ENCODE measurements around the gene RAPGEF3.

The RAPGEF3 gene, protein sequence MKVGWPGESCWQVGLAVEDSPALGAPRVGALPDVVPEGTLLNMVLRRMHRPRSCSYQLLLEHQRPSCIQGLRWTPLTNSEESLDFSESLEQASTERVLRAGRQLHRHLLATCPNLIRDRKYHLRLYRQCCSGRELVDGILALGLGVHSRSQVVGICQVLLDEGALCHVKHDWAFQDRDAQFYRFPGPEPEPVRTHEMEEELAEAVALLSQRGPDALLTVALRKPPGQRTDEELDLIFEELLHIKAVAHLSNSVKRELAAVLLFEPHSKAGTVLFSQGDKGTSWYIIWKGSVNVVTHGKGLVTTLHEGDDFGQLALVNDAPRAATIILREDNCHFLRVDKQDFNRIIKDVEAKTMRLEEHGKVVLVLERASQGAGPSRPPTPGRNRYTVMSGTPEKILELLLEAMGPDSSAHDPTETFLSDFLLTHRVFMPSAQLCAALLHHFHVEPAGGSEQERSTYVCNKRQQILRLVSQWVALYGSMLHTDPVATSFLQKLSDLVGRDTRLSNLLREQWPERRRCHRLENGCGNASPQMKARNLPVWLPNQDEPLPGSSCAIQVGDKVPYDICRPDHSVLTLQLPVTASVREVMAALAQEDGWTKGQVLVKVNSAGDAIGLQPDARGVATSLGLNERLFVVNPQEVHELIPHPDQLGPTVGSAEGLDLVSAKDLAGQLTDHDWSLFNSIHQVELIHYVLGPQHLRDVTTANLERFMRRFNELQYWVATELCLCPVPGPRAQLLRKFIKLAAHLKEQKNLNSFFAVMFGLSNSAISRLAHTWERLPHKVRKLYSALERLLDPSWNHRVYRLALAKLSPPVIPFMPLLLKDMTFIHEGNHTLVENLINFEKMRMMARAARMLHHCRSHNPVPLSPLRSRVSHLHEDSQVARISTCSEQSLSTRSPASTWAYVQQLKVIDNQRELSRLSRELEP

DNA sequence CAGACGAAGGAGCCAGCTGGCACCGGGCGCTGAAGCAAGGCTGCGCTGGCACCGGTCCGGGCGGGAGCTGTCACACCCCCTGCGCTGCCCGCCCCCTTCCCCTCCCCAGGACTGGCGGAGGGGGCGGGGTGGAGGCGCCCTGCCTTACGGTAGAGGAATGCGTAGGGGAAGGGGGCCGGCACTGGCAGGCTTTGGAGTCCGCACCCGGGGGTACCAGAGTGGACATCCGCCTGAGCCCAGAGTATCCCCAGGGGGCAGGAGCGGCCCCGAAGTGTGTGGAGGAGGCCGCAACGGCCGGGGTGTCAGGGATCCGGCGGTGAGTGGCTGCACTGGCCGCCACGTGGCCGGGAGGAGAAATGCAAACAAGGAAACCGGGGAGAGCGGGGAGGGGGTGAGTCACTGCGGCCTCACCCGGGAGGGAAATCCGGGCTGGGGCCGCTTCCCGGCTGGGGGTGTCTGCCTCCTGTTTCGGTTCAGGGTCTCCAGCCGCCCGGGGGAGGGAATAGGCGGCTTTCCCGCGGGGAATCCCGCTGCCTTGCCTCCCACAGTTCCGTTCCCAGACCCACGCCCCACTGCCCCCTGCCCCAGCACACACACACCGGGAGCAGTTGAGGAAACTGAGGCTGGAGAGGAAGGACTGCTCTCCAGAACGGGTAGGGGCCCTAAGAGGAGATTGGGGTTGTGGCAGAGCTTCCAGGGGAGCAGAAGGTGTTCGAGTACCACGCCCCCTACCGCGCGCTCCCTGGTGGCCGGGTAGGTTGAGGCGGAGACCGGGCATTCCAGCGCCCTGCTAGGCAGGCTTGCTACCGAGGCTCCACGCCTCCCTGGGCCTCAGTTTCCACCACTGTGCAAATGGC lies at the start of gene RAPGEF3:
TSS of gene RAPGEF3 (minus strand) at position 47 of the 857 bp plus-strand sequence. CDS start 324 bp downstream, outside the sequence.
- H3K9ac ChIP-seq (ENCODE audit: low read length) = peak within 1 kb of the TSS; percentile 53
- H3K4me3 ChIP-seq (ENCODE audit: low read depth in 1 of 2, low read length in 2 of 2) = peak within 1 kb of the TSS; percentile 67 to 81
- peak within 1 kb of the TSS; percentile 66 for H3K27ac ChIP-seq (ENCODE audit: low read depth, low read length)
- H3K4me1 ChIP-seq (ENCODE audit: insufficient read depth, low read length) = peaks cover 37% of the 10 kb centered on the region
- H3K27me3 ChIP-seq (ENCODE audit: control insufficient read depth in 1 of 2, insufficient read depth in 2 of 2, low read length in 2 of 2) = no peaks in the 10 kb centered on the region
- H3K36me3 ChIP-seq (ENCODE audit: insufficient read depth, low read length) = no peaks in the 10 kb centered on the region
- no peaks in the 10 kb centered on the region for H3K9me3 ChIP-seq (ENCODE audit: low read length)

DNA sequence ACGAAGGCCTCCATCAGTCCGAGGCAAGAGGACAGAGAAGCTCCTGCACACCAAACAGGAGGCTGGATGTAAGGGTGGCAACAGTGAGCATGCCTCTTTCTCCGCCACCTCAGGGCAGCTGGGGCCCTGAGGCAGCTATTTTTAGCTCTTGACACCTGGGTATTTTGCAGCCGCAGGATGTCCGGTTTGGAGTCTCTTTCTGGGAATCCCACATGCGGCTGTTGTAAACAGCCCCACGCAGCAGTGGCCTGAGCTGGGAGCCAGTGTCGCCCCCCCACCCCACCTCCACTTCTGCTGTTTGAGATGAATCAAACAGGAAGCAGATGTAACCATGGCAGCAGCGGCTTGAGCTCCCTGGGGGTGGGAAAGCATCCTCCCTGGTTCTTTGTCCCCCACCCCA lies 49.4 kb upstream of the RAPGEF3 start:
- peak overlapping the region; percentile 85 for H3K27ac ChIP-seq (ENCODE audit: low read depth, low read length)
- peak overlapping the region; percentile 34 for H3K9ac ChIP-seq (ENCODE audit: low read length)
- H3K27me3 ChIP-seq (ENCODE audit: control insufficient read depth in 1 of 2, insufficient read depth in 2 of 2, low read length in 2 of 2) = no peaks in the 10 kb centered on the region
- H3K9me3 ChIP-seq (ENCODE audit: low read length) = no peaks in the 10 kb centered on the region
- peak overlapping the region in 1 of 2 donors; percentile 19 for H3K4me3 ChIP-seq (ENCODE audit: low read depth in 1 of 2, low read length in 2 of 2)
- peaks cover 94% of the 10 kb centered on the region for H3K4me1 ChIP-seq (ENCODE audit: insufficient read depth, low read length)
- peaks cover 10% of the 10 kb centered on the region for H3K36me3 ChIP-seq (ENCODE audit: insufficient read depth, low read length)

DNA sequence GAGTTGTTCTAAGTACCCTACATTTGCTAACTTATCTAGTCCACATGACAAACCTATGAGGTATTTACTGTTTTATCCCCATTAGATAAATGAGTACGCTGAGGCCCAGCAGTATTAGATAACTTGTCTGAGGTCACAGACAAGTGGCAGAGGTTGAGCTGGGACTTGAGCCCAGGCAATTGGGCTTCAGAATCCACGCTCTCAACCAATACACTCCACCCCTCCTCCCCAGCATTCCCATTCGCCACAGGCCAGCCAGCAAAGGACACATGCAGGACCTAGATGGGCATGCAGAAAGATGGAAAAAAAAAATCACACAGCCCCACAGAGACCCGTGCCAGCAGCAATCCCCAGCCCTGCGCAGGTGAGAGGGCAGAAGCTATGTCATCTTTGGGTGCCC lies 48.7 kb upstream of the RAPGEF3 start:
- Histone ChIP-seq H3K27ac (ENCODE audit: low read depth, low read length) (peak overlapping the region; percentile 85), H3K4me1 (ENCODE audit: insufficient read depth, low read length) (peaks cover 97% of the 10 kb centered on the region)

DNA sequence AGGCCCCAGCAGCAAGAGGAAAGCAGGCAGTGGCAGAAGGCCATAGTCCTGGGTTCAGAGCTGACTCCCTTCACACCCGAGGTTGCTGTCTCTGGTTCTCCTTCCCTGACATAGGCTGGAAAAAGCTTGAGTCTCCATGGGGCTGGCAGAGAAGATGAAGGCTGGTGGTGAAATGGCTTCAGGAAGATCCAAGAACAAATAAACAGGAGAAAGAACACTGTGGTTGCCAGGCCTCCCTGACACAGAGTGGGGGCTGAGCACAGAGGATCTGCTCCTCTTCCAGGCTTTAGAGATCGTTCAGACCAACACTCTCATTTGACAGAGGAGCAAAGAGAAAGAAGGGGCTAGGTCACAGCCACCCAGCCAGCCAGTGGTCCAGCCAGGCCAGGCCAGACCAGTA lies 46.7 kb upstream of the RAPGEF3 start:
- Histone ChIP-seq H3K27ac (ENCODE audit: low read depth, low read length) (peak overlapping the region; percentile 88), H3K4me3 (ENCODE audit: low read depth in 1 of 2, low read length in 2 of 2) (peak overlapping the region in 1 of 2 donors; percentile 16), H3K9ac (ENCODE audit: low read length) (no peak overlapping the region), H3K36me3 (ENCODE audit: insufficient read depth, low read length) (peaks cover 13% of the 10 kb centered on the region), H3K27me3 (ENCODE audit: control insufficient read depth in 1 of 2, insufficient read depth in 2 of 2, low read length in 2 of 2) (no peaks in the 10 kb centered on the region), H3K9me3 (ENCODE audit: low read length) (no peaks in the 10 kb centered on the region), H3K4me1 (ENCODE audit: insufficient read depth, low read length) (peaks cover 97% of the 10 kb centered on the region)

More for the DNA sequence above, 48.7 kb upstream of the RAPGEF3 start:
- H3K27me3 ChIP-seq (ENCODE audit: control insufficient read depth in 1 of 2, insufficient read depth in 2 of 2, low read length in 2 of 2) = no peaks in the 10 kb centered on the region
- H3K36me3 ChIP-seq (ENCODE audit: insufficient read depth, low read length) = peaks cover 13% of the 10 kb centered on the region
- H3K4me3 ChIP-seq (ENCODE audit: low read depth in 1 of 2, low read length in 2 of 2) = peak overlapping the region in 1 of 2 donors; percentile 19
- no peaks in the 10 kb centered on the region for H3K9me3 ChIP-seq (ENCODE audit: low read length)
- no peak overlapping the region for H3K9ac ChIP-seq (ENCODE audit: low read length)

DNA sequence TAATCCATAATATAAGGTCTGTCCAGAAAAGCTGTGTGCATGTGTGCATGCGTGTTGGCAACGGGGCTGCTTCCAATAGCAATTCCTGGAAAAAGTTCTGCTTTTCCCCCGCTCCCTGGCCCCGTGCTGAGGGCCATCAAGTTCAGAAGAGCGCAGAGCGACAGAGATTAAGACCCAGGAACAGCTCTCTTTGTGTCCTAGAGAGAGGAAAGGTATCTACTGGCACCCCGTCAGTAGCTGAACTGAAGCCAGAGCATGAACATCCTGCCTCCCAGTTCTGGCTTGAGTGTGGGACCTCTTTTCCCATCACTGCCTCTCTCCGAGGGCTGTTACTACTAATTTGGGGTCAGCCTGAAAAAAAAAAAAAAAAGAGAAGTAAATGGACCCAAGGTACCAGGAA lies 45.5 kb upstream of the RAPGEF3 start:
- peaks cover 99% of the 10 kb centered on the region for H3K4me1 ChIP-seq (ENCODE audit: insufficient read depth, low read length)
- peaks cover 13% of the 10 kb centered on the region for H3K36me3 ChIP-seq (ENCODE audit: insufficient read depth, low read length)
- H3K9me3 ChIP-seq (ENCODE audit: low read length) = no peaks in the 10 kb centered on the region
- H3K4me3 ChIP-seq (ENCODE audit: low read depth in 1 of 2, low read length in 2 of 2) = peak overlapping the region in 1 of 2 donors; percentile 12
- no peaks in the 10 kb centered on the region for H3K27me3 ChIP-seq (ENCODE audit: control insufficient read depth in 1 of 2, insufficient read depth in 2 of 2, low read length in 2 of 2)
- peak overlapping the region; percentile 88 for H3K27ac ChIP-seq (ENCODE audit: low read depth, low read length)
- H3K9ac ChIP-seq (ENCODE audit: low read length) = no peak overlapping the region

DNA sequence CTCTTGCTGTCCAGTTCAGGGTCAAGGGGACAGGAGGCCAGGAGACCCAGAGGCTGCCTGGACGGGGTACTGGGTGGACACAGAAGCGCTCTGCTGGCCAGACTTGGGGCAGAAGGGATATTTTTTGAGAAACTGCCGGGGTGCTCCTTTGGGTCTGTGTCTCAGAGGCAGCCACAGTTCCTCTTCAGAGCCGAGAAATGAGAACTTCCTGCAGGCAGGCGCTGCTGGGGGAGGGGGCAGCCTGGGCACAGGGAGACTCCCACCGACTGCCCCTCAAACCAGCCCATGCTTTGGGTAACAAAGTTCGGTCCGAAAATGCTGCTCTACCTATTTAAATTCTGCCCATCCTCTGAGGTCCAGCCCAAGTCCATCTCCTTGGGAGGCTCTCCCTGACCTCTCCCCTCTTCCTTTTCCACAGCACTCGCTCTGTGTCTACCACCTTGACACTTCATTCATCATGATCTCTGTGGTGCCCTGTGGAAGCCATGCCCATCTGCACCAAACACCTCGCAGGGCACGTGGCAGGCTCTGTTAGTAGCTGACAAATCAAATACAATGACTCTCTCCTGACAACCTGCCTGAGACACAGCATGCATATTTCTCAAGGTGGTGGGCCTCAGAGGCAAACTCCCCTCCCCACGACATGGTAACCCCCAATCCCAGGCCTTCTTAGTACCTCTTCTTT lies 44.7 kb upstream of the RAPGEF3 start:
- Histone ChIP-seq H3K9me3 (ENCODE audit: low read length) (no peaks in the 10 kb centered on the region), H3K9ac (ENCODE audit: low read length) (no peak overlapping the region), H3K27ac (ENCODE audit: low read depth, low read length) (peak overlapping the region; percentile 65), H3K36me3 (ENCODE audit: insufficient read depth, low read length) (peaks cover 13% of the 10 kb centered on the region), H3K4me1 (ENCODE audit: insufficient read depth, low read length) (peaks cover 98% of the 10 kb centered on the region), H3K4me3 (ENCODE audit: low read depth in 1 of 2, low read length in 2 of 2) (peak overlapping the region in 1 of 2 donors; percentile 12), H3K27me3 (ENCODE audit: control insufficient read depth in 1 of 2, insufficient read depth in 2 of 2, low read length in 2 of 2) (no peaks in the 10 kb centered on the region)

DNA sequence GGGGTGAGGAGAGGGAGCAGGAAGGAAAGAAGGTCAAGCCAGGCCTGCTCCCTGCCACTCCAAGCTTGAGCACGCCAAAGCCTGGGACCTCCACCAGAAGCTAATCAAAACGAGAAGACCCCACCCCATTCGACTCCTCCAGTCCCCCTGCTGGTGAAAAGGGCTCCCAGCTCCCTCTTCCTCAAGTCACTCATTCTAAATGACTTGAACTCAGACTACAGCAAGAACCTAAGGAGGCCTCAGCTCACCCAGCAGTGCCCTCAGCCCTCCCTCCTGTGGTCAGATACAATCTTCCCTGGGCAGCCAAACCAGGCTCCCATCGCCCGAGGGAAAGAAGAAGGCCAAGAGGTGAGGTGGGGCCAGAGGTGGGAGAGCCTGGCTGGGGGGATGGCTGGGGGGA lies 43.6 kb upstream of the RAPGEF3 start:
- Histone ChIP-seq H3K4me1 (ENCODE audit: insufficient read depth, low read length) (peaks cover 88% of the 10 kb centered on the region), H3K9ac (ENCODE audit: low read length) (no peak overlapping the region)

DNA sequence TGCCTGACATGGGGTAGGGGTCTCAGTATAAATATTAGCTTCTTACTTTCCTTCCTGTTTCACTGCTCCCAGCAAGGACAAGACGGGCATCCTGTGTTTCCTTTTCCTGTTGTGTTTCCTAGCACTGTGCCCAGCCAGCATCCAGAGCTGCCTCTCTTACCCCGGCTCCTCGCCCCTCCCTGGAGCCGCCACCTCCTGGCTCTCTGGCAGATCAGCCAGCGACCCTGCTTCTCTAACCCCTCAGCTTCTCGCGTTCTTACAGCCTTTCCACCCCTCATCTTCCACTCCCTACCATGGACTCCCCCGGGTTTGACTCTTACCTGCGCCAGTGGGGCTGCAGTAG lies 43.2 kb upstream of the RAPGEF3 start:
- Histone ChIP-seq H3K9ac (ENCODE audit: low read length) (no peak overlapping the region), H3K4me3 (ENCODE audit: low read depth in 1 of 2, low read length in 2 of 2) (peak overlapping the region in 1 of 2 donors; percentile 8)

More for the DNA sequence above, 43.6 kb upstream of the RAPGEF3 start:
- Histone ChIP-seq H3K4me3 (ENCODE audit: low read depth in 1 of 2, low read length in 2 of 2) (peak overlapping the region in 1 of 2 donors; percentile 8), H3K27ac (ENCODE audit: low read depth, low read length) (peak overlapping the region; percentile 54), H3K9me3 (ENCODE audit: low read length) (no peaks in the 10 kb centered on the region), H3K27me3 (ENCODE audit: control insufficient read depth in 1 of 2, insufficient read depth in 2 of 2, low read length in 2 of 2) (no peaks in the 10 kb centered on the region), H3K36me3 (ENCODE audit: insufficient read depth, low read length) (peaks cover 20% of the 10 kb centered on the region)

DNA sequence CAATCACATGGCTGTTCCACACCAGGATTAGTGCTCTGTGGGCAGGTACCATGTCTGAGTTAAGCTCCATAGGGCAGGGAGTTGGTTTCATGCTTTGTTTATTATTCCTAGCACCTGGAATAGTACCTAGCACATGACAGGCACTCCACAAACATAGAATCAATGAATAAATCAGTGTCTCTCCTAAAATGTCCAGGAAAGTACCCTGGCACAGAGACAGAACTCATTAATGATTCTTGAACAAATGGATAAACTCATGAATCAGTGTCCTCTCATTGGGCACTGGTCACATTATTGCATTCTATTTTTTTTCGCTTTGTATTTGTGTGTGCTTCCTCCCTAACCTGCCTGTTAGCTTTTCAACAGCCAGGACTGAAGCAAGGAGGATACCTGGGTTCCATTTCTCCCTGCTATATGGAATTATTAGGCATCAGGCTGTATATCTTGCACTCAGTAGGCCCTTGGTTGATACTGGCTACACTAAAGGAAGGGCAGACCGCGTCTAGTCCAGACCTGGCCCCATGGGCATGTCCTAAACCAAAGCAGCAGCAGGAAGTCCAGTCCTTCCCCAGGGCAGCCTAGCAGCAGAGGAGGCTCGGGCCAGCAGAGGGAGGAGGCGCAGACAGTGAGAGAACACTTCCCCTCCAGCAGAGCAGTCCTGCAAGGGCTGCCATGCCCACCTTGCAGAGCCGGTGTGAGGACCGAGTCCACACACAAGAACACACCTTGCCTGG lies 42.7 kb upstream of the RAPGEF3 start:
- peak overlapping the region; percentile 54 for H3K27ac ChIP-seq (ENCODE audit: low read depth, low read length)
- no peaks in the 10 kb centered on the region for H3K27me3 ChIP-seq (ENCODE audit: control insufficient read depth in 1 of 2, insufficient read depth in 2 of 2, low read length in 2 of 2)
- peaks cover 27% of the 10 kb centered on the region for H3K36me3 ChIP-seq (ENCODE audit: insufficient read depth, low read length)
- peak overlapping the region in 1 of 2 donors; percentile 8 for H3K4me3 ChIP-seq (ENCODE audit: low read depth in 1 of 2, low read length in 2 of 2)
- no peak overlapping the region for H3K9ac ChIP-seq (ENCODE audit: low read length)
- no peaks in the 10 kb centered on the region for H3K9me3 ChIP-seq (ENCODE audit: low read length)
- peaks cover 78% of the 10 kb centered on the region for H3K4me1 ChIP-seq (ENCODE audit: insufficient read depth, low read length)

More for the DNA sequence above, 43.2 kb upstream of the RAPGEF3 start:
- Histone ChIP-seq H3K4me1 (ENCODE audit: insufficient read depth, low read length) (peaks cover 84% of the 10 kb centered on the region), H3K27ac (ENCODE audit: low read depth, low read length) (peak overlapping the region; percentile 54), H3K9me3 (ENCODE audit: low read length) (no peaks in the 10 kb centered on the region), H3K27me3 (ENCODE audit: control insufficient read depth in 1 of 2, insufficient read depth in 2 of 2, low read length in 2 of 2) (no peaks in the 10 kb centered on the region), H3K36me3 (ENCODE audit: insufficient read depth, low read length) (peaks cover 23% of the 10 kb centered on the region)

DNA sequence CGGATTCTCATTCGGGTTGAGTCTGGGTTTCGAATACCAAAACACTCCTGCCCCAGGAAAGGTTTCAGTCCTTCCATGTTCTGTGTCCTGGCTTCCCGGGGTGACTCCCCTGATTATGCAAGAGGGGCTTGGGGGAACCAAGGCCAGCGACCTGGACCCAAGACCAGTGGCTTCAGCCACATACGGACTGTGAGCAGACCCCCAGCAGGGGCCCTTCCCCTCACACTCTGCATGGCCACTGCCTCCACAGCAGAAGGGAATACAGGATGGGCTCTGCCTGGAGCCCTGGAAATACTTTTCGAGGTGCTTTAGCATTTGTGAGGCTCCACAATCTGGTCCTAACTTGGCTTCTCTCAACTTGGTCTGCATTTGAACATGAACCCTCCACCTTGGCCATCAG lies 41.9 kb upstream of the RAPGEF3 start:
- Histone ChIP-seq H3K4me3 (ENCODE audit: low read depth in 1 of 2, low read length in 2 of 2) (no peak overlapping the region), H3K4me1 (ENCODE audit: insufficient read depth, low read length) (peaks cover 71% of the 10 kb centered on the region), H3K27me3 (ENCODE audit: control insufficient read depth in 1 of 2, insufficient read depth in 2 of 2, low read length in 2 of 2) (no peaks in the 10 kb centered on the region), H3K9ac (ENCODE audit: low read length) (no peak overlapping the region), H3K36me3 (ENCODE audit: insufficient read depth, low read length) (peaks cover 34% of the 10 kb centered on the region), H3K9me3 (ENCODE audit: low read length) (no peaks in the 10 kb centered on the region), H3K27ac (ENCODE audit: low read depth, low read length) (peak overlapping the region; percentile 31)

Data from muscle layer of colon (tissue), 2 donors.